H1 (cell line): ENCODE data around the gene SLC7A14. TPM values are rescaled to one million over a fixed set of nuclear protein-coding genes. Genes with fewer than 3 reads are reported as not detected.
A peak's percentile ranks its signal among the peaks of the same experiment; 100 is the strongest.

Experiments used
- CTCF ChIA-PET: fragments of 300-600 bp; sonication (Branson Sonifier 250); formaldehyde crosslinking; loops from one replicate; lab custom pipeline; 2021; ENCODE audit not compliant: partially characterized antibody; lab: Charles Lee
- POLR2A ChIA-PET: fragments of 300-600 bp; sonication (Branson Sonifier 250); formaldehyde crosslinking; loops from one replicate; lab custom pipeline; 2021; ENCODE audit warnings: inconsistent platforms; ENCODE audit not compliant: partially characterized antibody; lab: Charles Lee
- DNase-seq, 2 experiments: peaks; one replicate each; pipeline versions ENCODE4 v3.0.0 to v3.0.0-alpha.2; 2010 to 2022; ENCODE audit warnings: low spot score in 2 of 2, low read depth in 1 of 2, mixed read lengths in 1 of 2
- FAIRE-seq: peaks from 2 replicates; lab custom pipeline; 2011; peaks lifted over from hg19 to GRCh38; lab: Jason Lieb, UNC
- H2AFZ ChIP-seq: 2 replicates; pipeline ENCODE4 v1.8.1; 2012; ENCODE audit warnings: low read length, inconsistent platforms
- H2AK5ac ChIP-seq: 2 replicates; pipeline ENCODE4 v1.6.1; 2013; ENCODE audit warnings: low read depth, low read length
- H2BK120ac ChIP-seq: replicated peaks from 2 replicates; pipeline ENCODE3; 2013; ENCODE audit warnings: low read depth, low read length, inconsistent platforms
- H2BK12ac ChIP-seq: 2 replicates; pipeline ENCODE4 v1.6.1; 2013; ENCODE audit warnings: low read depth, low read length
- H2BK15ac ChIP-seq: 2 replicates; pipeline ENCODE4 v1.6.1; 2013; ENCODE audit warnings: low read length
- H2BK20ac ChIP-seq: 2 replicates; pipeline ENCODE4 v1.6.1; 2013; ENCODE audit warnings: low read length
- H2BK5ac ChIP-seq: 2 replicates; pipeline ENCODE4 v1.6.1; 2013; ENCODE audit warnings: low read depth, low read length
- H3K14ac ChIP-seq: 2 replicates; pipeline ENCODE4 v1.6.1; 2013; ENCODE audit warnings: inconsistent platforms; ENCODE audit not compliant: insufficient read length
- H3K18ac ChIP-seq: 2 replicates; pipeline ENCODE4 v1.6.1; 2013; ENCODE audit warnings: low read length; ENCODE audit errors: extremely low read depth
- H3K23ac ChIP-seq: 2 replicates; pipeline ENCODE4 v1.6.1; 2013; ENCODE audit warnings: inconsistent platforms; ENCODE audit not compliant: insufficient read length
- H3K23me2 ChIP-seq: 2 replicates; pipeline ENCODE4 v1.6.1; 2013; ENCODE audit warnings: low read depth, low read length
- H3K27ac ChIP-seq: 2 replicates; pipeline ENCODE4 v1.6.1; 2011; ENCODE audit warnings: low read depth, low read length, inconsistent platforms
- H3K27me3 ChIP-seq, 4 experiments: replicated peaks in 1 of 4; 1 replicate in 1 of 4; 2 replicates in 3 of 4; pipeline versions ENCODE4 v1.6.1 to v1.8.1; 2011 to 2013; ENCODE audit warnings: low read length in 3 of 4, mild to moderate bottlenecking in 3 of 4, inconsistent platforms in 2 of 4, mixed read lengths in 2 of 4, moderate library complexity in 1 of 4; ENCODE audit not compliant: control insufficient read depth in 3 of 4, insufficient read depth in 3 of 4; ENCODE audit errors: extremely low read depth in 1 of 4
- H3K36me3 ChIP-seq, 4 experiments: 2 replicates each; pipeline versions ENCODE4 v1.6.1 to v1.8.1; 2011 to 2013; ENCODE audit warnings: mild to moderate bottlenecking in 4 of 4, low read length in 3 of 4, moderate library complexity in 2 of 4, control low read depth in 1 of 4, inconsistent platforms in 1 of 4; ENCODE audit not compliant: insufficient read depth in 4 of 4, control insufficient read depth in 2 of 4
- H3K4ac ChIP-seq: replicated peaks from 2 replicates; pipeline ENCODE3; 2013; ENCODE audit warnings: low read length, low read depth, mixed read lengths, inconsistent platforms; ENCODE audit not compliant: insufficient read length
- H3K4me1 ChIP-seq, 4 experiments: replicated peaks in 1 of 4; 1 replicate in 1 of 4; 2 replicates in 3 of 4; pipeline versions ENCODE4 v1.6.1 to v1.8.1; 2011 to 2013; ENCODE audit warnings: low read length in 3 of 4, inconsistent platforms in 2 of 4, mixed read lengths in 1 of 4; ENCODE audit not compliant: insufficient read depth in 4 of 4, control insufficient read depth in 3 of 4
- H3K4me2 ChIP-seq, 2 experiments: 2 replicates each; pipeline versions ENCODE4 v1.6.1 to v1.8.1; 2011 to 2013; ENCODE audit warnings: low read depth in 2 of 2, low read length in 2 of 2, control low read depth in 1 of 2, inconsistent platforms in 1 of 2, mild to moderate bottlenecking in 1 of 2; ENCODE audit not compliant: insufficient read depth in 1 of 2
- H3K4me3 ChIP-seq, 4 experiments: fragments of 200-600, 300-600 bp in 1 of 4; sonication (generic), shearing (Covaris generic), sonication (Bioruptor Twin) in 1 of 4; 2 replicates each; pipeline versions ENCODE4 v1.5.1 to v1.8.1; 2011 to 2016; ENCODE audit warnings: low read length in 4 of 4, low read depth in 3 of 4, control low read depth in 2 of 4, inconsistent platforms in 2 of 4, mild to moderate bottlenecking in 2 of 4, mixed read lengths in 1 of 4, moderate library complexity in 1 of 4; ENCODE audit not compliant: insufficient read depth in 2 of 4; ENCODE audit errors: extremely low read depth in 1 of 4
- H3K56ac ChIP-seq: replicated peaks from 2 replicates; pipeline ENCODE3; 2013; ENCODE audit warnings: low read depth, mild to moderate bottlenecking, mixed read lengths, low read length, inconsistent platforms; ENCODE audit not compliant: insufficient read length
- H3K79me1 ChIP-seq: 2 replicates; pipeline ENCODE4 v1.6.1; 2013; ENCODE audit warnings: low read depth, low read length, control low read depth
- H3K79me2 ChIP-seq, 2 experiments: 2 replicates each; pipeline versions ENCODE4 v1.6.1 to v1.8.1; 2012 to 2013; ENCODE audit warnings: low read length in 2 of 2, mild to moderate bottlenecking in 2 of 2, inconsistent platforms in 1 of 2; ENCODE audit not compliant: insufficient read depth in 2 of 2, control insufficient read depth in 1 of 2
- H3K9ac ChIP-seq, 4 experiments: replicated peaks in 1 of 4; 1 replicate in 1 of 4; 2 replicates in 3 of 4; pipeline versions ENCODE4 v1.6.1 to v1.8.1; 2011 to 2013; ENCODE audit warnings: low read depth in 3 of 4, low read length in 3 of 4, control low read depth in 2 of 4, mild to moderate bottlenecking in 2 of 4, moderate library complexity in 2 of 4, inconsistent platforms in 1 of 4; ENCODE audit errors: extremely low read depth in 1 of 4
- H3K9me3 ChIP-seq, 2 experiments: 2 replicates each; pipeline versions ENCODE4 v1.6.1 to v1.8.1; 2012 to 2013; ENCODE audit warnings: mild to moderate bottlenecking in 2 of 2, moderate library complexity in 2 of 2, control low read depth in 1 of 2, inconsistent platforms in 1 of 2, low read depth in 1 of 2, low read length in 1 of 2, mixed read lengths in 1 of 2; ENCODE audit not compliant: insufficient read depth in 2 of 2
- H4K20me1 ChIP-seq, 2 experiments: replicated peaks in 1 of 2; 2 replicates each; pipeline versions ENCODE3 to v1.8.1; 2011 to 2013; ENCODE audit warnings: inconsistent platforms in 2 of 2, low read length in 2 of 2, mild to moderate bottlenecking in 1 of 2; ENCODE audit not compliant: insufficient read depth in 2 of 2, control insufficient read depth in 1 of 2
- H4K5ac ChIP-seq: 2 replicates; pipeline ENCODE4 v1.6.1; 2013; ENCODE audit warnings: low read length, low read depth, mixed read lengths, inconsistent platforms; ENCODE audit not compliant: insufficient read length
- H4K8ac ChIP-seq: 2 replicates; pipeline ENCODE4 v1.8.0; 2013; ENCODE audit warnings: mild to moderate bottlenecking, moderate library complexity, low read length, inconsistent platforms; ENCODE audit not compliant: insufficient read depth; ENCODE audit errors: extremely low read depth
- H4K91ac ChIP-seq: replicated peaks from 2 replicates; pipeline ENCODE3; 2013; ENCODE audit warnings: low read length, mixed read lengths, inconsistent platforms; ENCODE audit not compliant: insufficient read length
- ATF3 ChIP-seq: IDR thresholded peaks from 2 replicates; pipeline ENCODE4 v1.6.1; 2011; ENCODE audit warnings: low read depth, mild to moderate bottlenecking, low read length; ENCODE audit not compliant: insufficient read depth
- CTCF ChIP-seq, 3 experiments: IDR thresholded peaks; 1 replicate in 2 of 3; 2 replicates in 1 of 3; pipeline versions ENCODE4 v1.5.1 to v1.6.1; 2011; ENCODE audit warnings: low read length in 3 of 3, mild to moderate bottlenecking in 3 of 3, inconsistent platforms in 2 of 3, low read depth in 1 of 3, moderate library complexity in 1 of 3; ENCODE audit not compliant: insufficient read depth in 1 of 3; ENCODE audit errors: control extremely low read depth in 1 of 3
- EZH2 ChIP-seq: fragments of 200-600 bp; sonication (generic); IDR thresholded peaks from 2 replicates; pipeline ENCODE4 v1.7.1; 2012; ENCODE audit warnings: low read depth, mild to moderate bottlenecking, moderate library complexity, low read length, inconsistent platforms; ENCODE audit not compliant: severe bottlenecking
- GABPA ChIP-seq: IDR thresholded peaks from 2 replicates; pipeline ENCODE4 v1.6.1; 2011; ENCODE audit warnings: mild to moderate bottlenecking, low read length, moderate library complexity, borderline replicate concordance; ENCODE audit not compliant: insufficient read depth
- POU5F1 ChIP-seq: IDR thresholded peaks from 2 replicates; pipeline ENCODE4 v1.6.1; 2011; ENCODE audit warnings: low read depth, mild to moderate bottlenecking, low read length, moderate library complexity
- RAD21 ChIP-seq, 2 experiments: IDR thresholded peaks in 1 of 2; conservative IDR thresholded peaks in 1 of 2; 2 replicates each; pipeline ENCODE4 v1.6.1; 2011; ENCODE audit warnings: low read depth in 2 of 2, low read length in 2 of 2, improper control_type of control experiment in 1 of 2, inconsistent platforms in 1 of 2, mild to moderate bottlenecking in 1 of 2, moderate library complexity in 1 of 2
- RFX5 ChIP-seq: IDR thresholded peaks from 2 replicates; pipeline ENCODE4 v1.6.1; 2011; ENCODE audit warnings: low read depth, low read length, improper control_type of control experiment, borderline replicate concordance
- SIX5 ChIP-seq: IDR thresholded peaks from 2 replicates; pipeline ENCODE4 v1.6.1; 2011; ENCODE audit warnings: mild to moderate bottlenecking, low read depth, low read length
- SP4 ChIP-seq: IDR thresholded peaks from 2 replicates; pipeline ENCODE4 v1.6.1; 2012; ENCODE audit warnings: low read length, inconsistent platforms
- ZNF274 ChIP-seq: IDR thresholded peaks from 2 replicates; pipeline ENCODE4 v1.7.0; 2012; ENCODE audit warnings: low read length, borderline replicate concordance; ENCODE audit errors: extremely low read depth
- WGBS, 2 experiments: shearing (Covaris generic) in 1 of 2; methylation state at CpG; one replicate each; pipeline versions ENCODE4 v1.1.6 to v1.1.7; 2013 to 2015; ENCODE audit warnings: low lambda C conversion rate in 2 of 2, mixed read lengths in 2 of 2, inconsistent platforms in 1 of 2, low coverage in 1 of 2, missing lambda C conversion rate in 1 of 2; ENCODE audit not compliant: insufficient replicate concordance in 2 of 2, insufficient coverage in 1 of 2, insufficient read length in 1 of 2; ENCODE audit errors: extremely low coverage in 1 of 2, missing lambda C conversion rate in 1 of 2; 5-methylcytosine and 5-hydroxymethylcytosine counted together
- polyA plus RNA-seq, 7 experiments: library from polyadenylated mRNA; depleted of rRNA in 3 of 7; stranded (reverse) in 5 of 7; unstranded in 2 of 7; fragments of >200 nt in 5 of 7; fragments of 200-250 nt in 2 of 7; gene quantifications; 1 replicate in 5 of 7; 2 replicates in 1 of 7; 4 replicates in 1 of 7; pipeline versions ENCODE4 v1.2.1 to v1.2.3, GENCODE V29; 2011 to 2013; ENCODE audit warnings: missing spikeins in 2 of 7, mixed read lengths in 2 of 7
- total RNA-seq: library from RNA; stranded (reverse); fragmentation: NEBNext Ultra II Directional; extraction: Animal tissue kit (Norgen Biotek cat#: 25700); gene quantifications from 2 replicates; pipeline ENCODE4 v1.2.1, GENCODE V29; 2021

SLC7A14 gene
- total and polyA plus RNA-seq, 2 of the 8 experiments (the other 6 are each of a cell fraction or from before 2014, with no cell fraction given), result 0.21 to 0.95 TPM

GRCh38 chr3:170499562-170500156 is 86.2 kb downstream of the SLC7A14 start:
- H4K5ac ChIP-seq, result no peak overlapping the region
- no peak overlapping the region for H3K4me2 ChIP-seq
- H2BK15ac ChIP-seq, result no peak overlapping the region
- no peak overlapping the region for H3K9ac ChIP-seq
- no peak overlapping the region for H3K23ac ChIP-seq
- H3K4me3 ChIP-seq, result no peak overlapping the region
- H3K23me2 ChIP-seq, result no peaks in the 10 kb centered on the region
- no peaks in the 10 kb centered on the region for H3K79me2 ChIP-seq
- no peaks in the 10 kb centered on the region for H3K36me3 ChIP-seq
- H2BK20ac ChIP-seq, result no peak overlapping the region
- DNase-seq, result no peak
- no peak overlapping the region for H2BK12ac ChIP-seq
- H3K18ac ChIP-seq, result no peak overlapping the region
- no peak overlapping the region for H3K56ac ChIP-seq
- FAIRE-seq, result peak; percentile 80
- ChIA-PET POLR2A (no interaction called here), CTCF (interaction anchor here (0.7 to 10.9 kb wide), 30 partner anchors 8 to 518 kb away, joined by 3 to 156 read pairs (median 4); partner anchors contain the start of gene CLDN11)
- H2AK5ac ChIP-seq, result no peak overlapping the region
- no peaks in the 10 kb centered on the region for H3K9me3 ChIP-seq
- no peak overlapping the region for H2AFZ ChIP-seq
- H2BK120ac ChIP-seq, result no peak overlapping the region
- 67% methylated on average over 3 of the region's 3 CpGs; no CpG with 5 or more reads in 1 of the 2 experiments for whole genome bisulfite sequencing, 2 experiments
- H3K4me1 ChIP-seq, result no peaks in the 10 kb centered on the region
- no peak overlapping the region for H4K8ac ChIP-seq
- H3K4ac ChIP-seq, result no peak overlapping the region
- no peaks in the 10 kb centered on the region for H3K79me1 ChIP-seq
- no peak overlapping the region for H3K14ac ChIP-seq
- H3K27me3 ChIP-seq, result no peaks in the 10 kb centered on the region
- no peaks in the 10 kb centered on the region for H4K20me1 ChIP-seq
- no peak overlapping the region for H2BK5ac ChIP-seq
- H3K27ac ChIP-seq, result no peak overlapping the region
- no peak overlapping the region for H4K91ac ChIP-seq
- TF ChIP-seq SP4 (no peak), RAD21 (IDR thresholded peaks at IDR 0.05 in 1 of 2, conservative IDR thresholded peaks at IDR 0.05 in 1 of 2; ENCODE audit: low read depth in 2 of 2, low read length in 2 of 2) (peak; percentile 77 to 81), ZNF274 (no peak), POU5F1 (no peak), RFX5 (no peak), CTCF (IDR thresholded peaks at IDR 0.05; ENCODE audit: control extremely low read depth in 1 of 3, insufficient read depth in 1 of 3, low read depth in 1 of 3, low read length in 3 of 3) (peak; percentile 72 to 83 (median 76)), SIX5 (no peak), EZH2 (no peak), ATF3 (no peak), GABPA (no peak)
